MM.1S (cell line): ENCODE data around the gene CD248.

Experiments
- EZH2phosphoT487 ChIP-seq: fragments of 300-600 bp; sonication (generic); IDR thresholded peaks from 2 replicates; pipeline ENCODE4 v1.6.1; 2018; ENCODE audit warnings: antibody characterized with exemption, low read length
- TF ChIP-seq, protein P1 (sequence below): fragments of 300-600 bp; sonication (generic); IDR thresholded peaks from 2 replicates; pipeline ENCODE4 v1.5.1; 2016; ENCODE audit warnings: antibody characterized with exemption, low read length, mixed read lengths

GRCh38 chr11:66267379-66268243, 49.2 kb downstream of the CD248 start:
- TF ChIP-seq, protein P1, sequence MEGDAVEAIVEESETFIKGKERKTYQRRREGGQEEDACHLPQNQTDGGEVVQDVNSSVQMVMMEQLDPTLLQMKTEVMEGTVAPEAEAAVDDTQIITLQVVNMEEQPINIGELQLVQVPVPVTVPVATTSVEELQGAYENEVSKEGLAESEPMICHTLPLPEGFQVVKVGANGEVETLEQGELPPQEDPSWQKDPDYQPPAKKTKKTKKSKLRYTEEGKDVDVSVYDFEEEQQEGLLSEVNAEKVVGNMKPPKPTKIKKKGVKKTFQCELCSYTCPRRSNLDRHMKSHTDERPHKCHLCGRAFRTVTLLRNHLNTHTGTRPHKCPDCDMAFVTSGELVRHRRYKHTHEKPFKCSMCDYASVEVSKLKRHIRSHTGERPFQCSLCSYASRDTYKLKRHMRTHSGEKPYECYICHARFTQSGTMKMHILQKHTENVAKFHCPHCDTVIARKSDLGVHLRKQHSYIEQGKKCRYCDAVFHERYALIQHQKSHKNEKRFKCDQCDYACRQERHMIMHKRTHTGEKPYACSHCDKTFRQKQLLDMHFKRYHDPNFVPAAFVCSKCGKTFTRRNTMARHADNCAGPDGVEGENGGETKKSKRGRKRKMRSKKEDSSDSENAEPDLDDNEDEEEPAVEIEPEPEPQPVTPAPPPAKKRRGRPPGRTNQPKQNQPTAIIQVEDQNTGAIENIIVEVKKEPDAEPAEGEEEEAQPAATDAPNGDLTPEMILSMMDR: no peak
- TF ChIP-seq EZH2phosphoT487: no peak
